NT2/D1 (cell line): ENCODE measurements around the gene FBXL16.

Experiments
- SUZ12 ChIP-seq: IDR thresholded peaks from 2 replicates; pipeline ENCODE4 v1.6.1; 2011; ENCODE audit not compliant: insufficient read length, insufficient read depth; ENCODE audit errors: extremely low read depth
- YY1 ChIP-seq: IDR thresholded peaks from 2 replicates; pipeline ENCODE4 v1.6.1; 2011; ENCODE audit not compliant: insufficient read length, insufficient read depth
- ZNF274 ChIP-seq: IDR thresholded peaks from 2 replicates; pipeline ENCODE4 v1.6.1; 2011; ENCODE audit warnings: mild to moderate bottlenecking, low read depth, low read length

- no peak for TF ChIP-seq ZNF274
- no peak for TF ChIP-seq YY1
- no peak for TF ChIP-seq SUZ12
These were observed 3.3 kb downstream of the FBXL16 start for GRCh38 chr16:702341-702740.
